NOMO-1 treated with dmso at 0.1 percent for 144 hours (cell line): Measurements from ENCODE around the gene NEUROD1.
"Not testable (repeated sequence)": the region's sequence is repeated elsewhere in the genome, so short reads cannot be mapped to it uniquely, and the experiment has no call there.

Experiments
- DNase-seq: peaks from one replicate; lab custom pipeline; 2025; ENCODE audit not compliant: unreplicated experiment; lab: John Stamatoyannopoulos, UW

NEUROD1 gene

DNA sequence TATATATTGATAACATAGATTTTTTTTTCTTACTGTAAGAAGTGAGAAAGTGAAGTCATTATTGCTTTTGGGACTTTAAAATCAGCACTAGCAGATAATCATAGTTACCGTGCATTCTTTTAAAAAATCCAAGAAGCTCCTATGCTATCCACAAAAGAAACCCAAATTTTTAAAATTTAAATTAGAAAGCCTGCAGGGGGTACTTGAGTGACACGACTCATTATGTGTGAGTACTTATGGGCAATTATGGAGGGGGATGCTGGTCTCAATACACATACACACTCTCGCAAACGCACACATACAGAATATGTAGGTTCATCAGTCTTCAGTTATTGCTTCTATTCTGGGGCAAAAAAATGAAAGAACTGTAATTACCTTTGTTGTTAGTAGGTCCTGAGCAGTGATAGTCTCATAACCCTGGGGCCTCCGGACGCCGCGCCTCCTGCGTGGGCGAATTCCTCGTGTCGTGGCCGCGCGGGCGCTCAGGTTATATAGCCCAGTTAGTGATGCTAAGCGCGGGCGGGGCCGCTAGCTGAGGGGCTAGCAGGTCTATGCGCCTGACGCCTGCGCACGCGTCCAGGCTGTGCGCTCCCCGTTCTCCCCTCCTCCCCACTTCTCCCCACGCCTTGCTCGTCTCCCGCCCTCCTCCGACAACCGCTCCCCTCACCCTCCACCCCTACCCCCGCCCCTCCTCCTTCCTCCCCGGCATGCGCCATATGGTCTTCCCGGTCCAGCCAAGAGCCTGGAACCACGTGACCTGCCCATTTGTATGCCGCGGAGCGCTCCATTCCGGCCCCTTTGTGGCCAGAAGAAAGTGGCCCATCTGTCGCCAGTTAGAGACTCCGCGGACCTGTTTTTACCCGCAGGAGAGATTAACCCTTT lies at the start of gene NEUROD1:
Gene NEUROD1 (minus strand): TSS at position 463 of the 882 bp plus-strand sequence. CDS start 1,657 bp downstream, outside the sequence.
- DNase-seq = no peak

DNA sequence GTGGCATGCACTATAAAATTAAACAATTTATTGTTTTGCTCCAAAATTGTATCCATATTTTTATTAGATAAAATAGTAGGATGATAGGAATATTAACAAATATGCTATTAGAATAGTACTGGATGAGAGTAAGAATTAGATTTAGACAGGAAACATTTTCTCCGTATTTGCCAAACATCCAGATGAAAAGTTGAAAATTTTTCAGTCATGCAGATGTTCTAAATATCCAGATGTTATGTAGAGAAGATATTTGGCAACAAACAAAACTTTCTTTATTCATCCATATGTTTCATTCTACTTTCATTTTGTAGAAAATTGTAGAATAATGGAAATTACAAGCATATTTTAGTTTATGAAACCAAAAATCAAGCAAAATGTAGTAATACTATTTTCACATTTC lies 45.2 kb upstream of the NEUROD1 start:
- no peak for DNase-seq

DNA sequence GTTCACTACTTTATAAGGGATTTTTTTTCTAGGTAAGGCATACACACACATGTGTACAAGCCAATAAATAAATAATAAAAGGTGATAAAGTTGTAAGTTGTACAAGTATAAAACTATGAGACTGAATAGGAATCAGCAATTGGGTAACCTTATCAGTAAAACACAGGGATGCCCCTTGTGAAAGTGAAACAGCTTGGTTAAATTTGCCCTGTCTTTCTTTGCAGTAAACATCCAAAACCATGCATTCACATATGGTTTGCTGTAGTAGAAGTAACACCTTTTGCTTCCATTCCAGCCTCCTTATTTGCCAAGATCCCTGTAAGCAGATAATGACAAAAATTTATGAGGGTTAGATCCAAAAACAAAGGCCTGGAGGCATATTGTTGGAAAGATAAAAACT lies 44.3 kb upstream of the NEUROD1 start:
- DNase-seq = no peak

DNA sequence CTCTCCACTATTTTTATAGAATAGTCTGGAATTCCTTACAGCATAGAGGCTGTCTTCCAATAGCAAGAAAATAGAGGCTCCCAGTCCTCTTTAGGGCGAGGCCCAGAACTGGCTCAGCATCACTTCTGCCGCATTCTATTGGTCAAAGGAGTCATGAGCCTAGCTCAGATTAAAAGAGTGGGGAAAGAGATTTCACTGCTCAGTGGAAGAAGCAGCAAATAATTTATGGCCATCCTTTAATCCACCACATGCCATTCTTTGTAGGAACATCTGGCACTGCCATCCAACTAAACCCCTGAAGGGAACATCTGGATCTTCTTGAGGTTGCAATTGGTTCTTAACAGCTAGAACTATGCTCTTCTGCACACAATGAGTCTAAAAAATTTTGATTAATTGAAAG lies 43.4 kb upstream of the NEUROD1 start:
- DNase-seq = no peak

DNA sequence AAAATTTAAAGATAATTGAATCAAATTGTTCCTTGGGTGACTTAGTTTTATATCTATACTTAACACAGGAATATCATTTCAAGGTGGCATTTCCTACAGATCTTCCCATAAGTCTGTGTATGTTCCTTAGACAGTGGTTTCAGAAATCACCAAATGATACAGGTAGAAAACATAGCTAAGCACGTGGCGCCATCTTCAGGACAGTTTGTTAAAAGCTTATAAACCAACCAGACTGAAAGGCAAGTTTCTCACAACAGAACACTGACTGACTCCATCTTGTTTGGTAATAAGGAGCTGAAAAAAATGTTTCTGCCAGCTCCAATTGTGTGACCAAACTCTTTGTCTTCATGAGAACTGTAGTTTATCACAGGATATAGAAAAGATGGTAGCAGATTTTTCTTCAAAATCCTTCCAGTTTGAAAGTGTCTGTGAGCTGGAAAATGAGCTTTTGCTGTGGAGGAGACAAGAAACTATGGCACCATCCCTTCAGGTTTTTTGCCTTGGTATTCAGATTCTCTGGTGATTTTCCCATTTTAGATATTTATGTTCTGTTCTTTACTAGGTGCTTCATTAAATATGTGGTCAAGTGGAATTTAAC lies 34.8 kb upstream of the NEUROD1 start:
- peak; percentile 49 for DNase-seq

DNA sequence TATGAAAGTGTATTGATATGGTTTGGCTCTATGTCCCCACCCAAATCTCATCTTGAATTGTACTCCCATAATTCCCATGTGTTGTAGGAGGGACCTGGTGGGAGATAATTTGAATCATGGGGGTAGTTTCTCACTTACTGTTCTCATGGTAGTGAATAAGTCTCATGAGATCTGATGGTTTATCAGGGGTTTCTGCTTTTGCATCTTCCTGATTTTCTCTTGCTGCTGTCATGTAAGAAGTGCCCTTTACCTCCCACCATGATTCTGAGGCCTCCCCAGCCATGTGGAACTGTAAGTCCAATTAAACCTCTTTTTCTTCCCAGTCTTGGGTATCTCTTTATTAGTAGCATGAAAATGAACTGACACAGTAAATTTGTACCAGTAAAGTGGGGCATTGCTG lies 30.7 kb upstream of the NEUROD1 start:
- not testable (repeated sequence) for DNase-seq

DNA sequence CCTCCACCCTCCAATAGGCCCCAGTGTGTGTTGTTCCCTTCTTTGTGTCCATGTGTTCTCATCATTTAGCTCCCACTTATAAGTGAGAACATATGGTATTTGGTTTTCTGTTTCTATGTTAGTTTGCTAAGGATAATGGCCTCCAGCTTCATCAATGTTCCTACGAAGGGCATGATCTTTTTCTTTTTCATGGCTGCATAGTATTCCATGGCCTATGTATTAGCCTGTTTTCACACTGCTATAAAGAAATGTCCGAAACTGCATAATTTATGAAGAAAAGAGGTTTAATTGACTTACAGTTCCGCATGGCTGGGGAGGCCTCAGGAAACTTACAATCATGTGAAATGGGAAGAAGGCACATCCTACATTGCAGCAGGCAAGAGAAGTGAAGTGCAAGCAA lies 22.2 kb upstream of the NEUROD1 start:
- DNase-seq = not testable (repeated sequence)

DNA sequence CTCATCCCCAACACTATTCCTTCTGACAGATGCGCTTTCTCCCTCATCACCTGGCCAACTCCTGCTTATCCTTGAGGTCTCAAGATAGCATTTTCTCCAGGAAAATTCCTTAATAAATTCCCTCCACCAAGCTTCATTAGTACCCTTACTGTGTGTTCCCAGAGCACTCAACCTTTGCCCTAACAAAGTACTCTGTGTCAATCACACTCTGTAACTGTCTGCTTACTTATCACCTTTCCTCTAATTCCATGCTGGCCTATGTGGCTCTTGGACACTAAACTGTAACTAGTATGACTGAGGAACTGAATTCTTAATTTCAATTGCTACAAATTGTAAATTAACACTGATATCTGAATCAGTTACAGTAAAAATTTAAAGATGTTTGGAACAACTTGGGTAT lies 17.9 kb upstream of the NEUROD1 start:
- no peak for DNase-seq

DNA sequence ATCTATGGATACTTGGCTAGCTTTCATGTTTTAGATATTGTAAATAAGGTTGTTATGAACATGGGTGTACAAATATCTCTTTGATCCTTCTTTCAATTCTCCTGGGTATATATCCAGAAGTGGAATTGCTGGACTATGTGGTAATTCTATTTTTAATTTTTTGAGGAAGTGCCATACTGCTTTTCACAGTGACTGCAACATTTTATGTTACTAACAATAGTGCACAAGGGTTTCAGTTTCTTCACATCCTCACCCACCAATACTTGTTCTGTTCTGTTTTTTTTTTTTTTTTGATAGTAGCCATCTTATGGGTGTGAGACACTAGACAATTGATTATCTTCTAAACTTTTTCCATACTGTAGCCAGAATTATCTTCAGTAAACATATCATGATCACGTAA lies 17.3 kb upstream of the NEUROD1 start:
- DNase-seq = peak; percentile 50

DNA sequence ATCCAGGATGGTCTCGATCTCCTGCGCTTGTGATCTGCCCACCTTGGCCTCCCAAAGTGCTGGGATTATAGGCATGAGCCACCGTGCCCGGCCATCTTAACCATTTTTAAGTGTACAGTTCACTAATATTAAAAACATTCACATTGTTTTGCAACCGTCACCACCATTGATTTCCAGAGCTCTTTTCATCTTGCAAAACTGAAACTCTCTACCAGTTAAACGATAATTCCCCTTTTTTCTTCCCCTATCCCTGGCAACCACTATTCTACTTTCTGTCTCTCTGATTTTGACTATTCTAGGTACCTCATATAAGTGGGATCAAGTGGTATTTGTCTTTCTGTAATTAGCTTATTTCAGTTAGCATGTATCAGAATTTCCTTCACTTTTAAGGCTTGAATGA lies 16.8 kb upstream of the NEUROD1 start:
- peak; percentile 37 for DNase-seq

DNA sequence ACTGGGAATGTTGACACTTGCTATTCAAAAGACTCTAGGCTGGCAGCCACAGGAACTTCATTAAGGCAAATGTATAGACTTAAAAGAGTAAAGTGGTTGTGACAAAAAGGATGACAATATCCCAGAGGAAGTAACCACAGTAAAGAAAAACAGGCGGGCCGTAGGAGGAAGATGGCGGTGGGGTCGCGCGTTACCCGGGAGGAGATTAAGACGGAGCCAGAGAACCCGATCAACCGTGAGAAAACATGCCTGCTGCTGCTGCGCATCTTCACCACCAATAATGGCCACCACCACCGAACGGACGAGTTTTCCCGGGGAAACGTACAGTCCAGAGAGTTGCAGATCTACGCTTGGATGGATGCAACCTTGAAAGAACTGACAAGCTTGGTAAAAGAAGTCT lies 14.0 kb upstream of the NEUROD1 start:
- no peak for DNase-seq

DNA sequence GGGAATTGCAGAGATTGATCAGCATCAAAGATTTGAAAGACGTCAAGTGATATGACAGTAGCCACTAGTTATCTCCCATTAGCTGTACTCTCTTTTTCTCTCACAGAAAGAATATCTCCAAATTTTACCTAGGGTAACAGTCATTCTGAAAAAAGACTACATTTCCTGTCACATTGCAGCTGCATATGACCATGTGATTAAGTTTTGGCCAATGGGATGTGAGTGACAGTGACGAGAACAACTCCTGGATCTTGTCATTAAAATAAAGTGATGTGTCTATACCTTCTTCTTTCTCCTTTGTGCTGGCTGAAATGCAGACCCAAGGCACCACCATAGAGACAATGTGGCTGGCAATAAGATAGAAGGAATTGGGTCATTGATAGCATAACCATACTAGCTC lies 10.5 kb upstream of the NEUROD1 start:
- no peak for DNase-seq

DNA sequence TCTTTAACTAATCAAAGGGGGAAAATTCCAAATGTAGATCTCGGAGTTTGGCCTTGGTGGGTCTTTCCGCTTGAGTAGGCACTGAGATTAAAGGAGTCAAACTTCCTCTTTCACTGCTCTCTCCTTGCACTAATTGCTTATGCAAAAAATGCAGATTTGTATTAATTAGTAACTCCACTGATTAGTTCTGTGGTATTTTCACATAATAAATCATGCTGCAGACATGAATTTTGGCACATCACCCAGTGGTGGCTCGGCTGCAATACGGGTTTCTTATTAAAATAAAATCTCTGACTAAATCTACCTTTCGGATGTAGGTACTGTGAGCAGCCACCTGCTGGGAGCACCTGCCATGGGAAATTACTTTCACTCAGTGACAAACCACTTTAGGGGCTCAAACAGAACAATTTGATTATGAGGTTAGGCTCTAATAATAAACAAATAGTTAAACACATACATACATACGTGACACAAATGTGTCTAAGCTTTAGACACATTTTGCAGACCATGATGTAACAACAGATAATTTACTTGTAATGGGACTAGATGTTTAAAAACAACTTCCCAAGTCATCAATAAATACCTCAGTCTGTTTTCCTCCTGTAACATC lies 6.4 kb upstream of the NEUROD1 start:
- DNase-seq = no peak

DNA sequence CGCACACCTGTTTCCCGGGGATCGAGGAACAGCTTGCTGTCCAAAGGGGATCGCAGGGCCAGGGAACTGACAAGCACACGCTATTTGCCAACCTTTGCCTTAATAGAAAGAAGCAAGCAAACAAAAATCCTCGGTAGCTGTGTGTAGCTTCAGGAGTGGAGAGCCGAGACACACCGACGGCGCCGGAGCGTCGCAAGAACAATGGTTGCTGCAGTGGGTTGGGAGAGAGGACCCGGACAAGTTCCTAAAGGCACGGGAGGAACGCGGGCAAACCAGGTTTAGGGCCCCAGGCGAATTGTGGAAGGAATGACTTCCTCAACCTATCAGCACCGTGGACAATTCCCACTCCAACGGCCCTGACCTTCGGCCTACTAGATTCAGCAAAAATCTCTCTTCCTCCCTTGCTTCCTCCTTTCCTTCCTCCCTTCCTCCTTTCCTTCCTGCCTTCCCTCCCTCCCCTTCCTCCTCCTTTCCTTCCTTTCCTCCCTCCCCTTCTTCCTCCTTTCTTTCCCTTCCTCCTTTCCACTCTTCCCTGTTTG lies 4.9 kb upstream of the NEUROD1 start:
- DNase-seq = no peak

DNA sequence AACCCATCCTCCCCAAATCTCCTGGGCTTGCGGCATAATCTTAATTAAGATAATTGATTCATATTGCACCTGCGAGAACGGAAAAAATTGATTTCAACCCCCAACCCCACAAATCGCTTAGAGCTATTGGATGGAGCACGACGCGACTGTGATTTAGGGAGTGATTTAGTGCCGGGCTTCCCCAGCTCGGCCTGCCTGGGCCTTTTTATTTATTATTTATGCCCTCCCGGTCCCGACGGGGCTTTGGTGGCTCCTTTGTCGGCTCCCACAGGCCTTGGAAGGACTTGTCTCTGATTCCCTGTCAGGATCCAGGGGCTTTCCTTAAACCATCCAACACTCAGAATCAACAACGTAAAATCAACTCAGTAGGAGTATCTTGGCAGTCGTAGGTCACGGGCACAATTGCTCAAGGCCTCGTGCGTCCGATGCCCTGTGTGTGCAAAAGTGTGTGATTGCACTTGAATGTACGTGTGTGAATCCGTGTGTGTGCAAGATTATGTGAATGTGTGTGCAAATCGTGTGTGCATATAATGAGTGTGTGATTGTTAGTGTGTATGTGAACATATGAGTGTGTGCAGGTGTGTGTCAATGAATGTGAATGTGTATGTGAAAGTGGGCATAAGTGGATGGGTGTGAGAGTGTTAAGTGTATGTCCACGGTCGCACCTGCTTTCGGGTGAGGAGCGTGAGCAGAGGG lies 4.3 kb upstream of the NEUROD1 start:
- DNase-seq = no peak

DNA sequence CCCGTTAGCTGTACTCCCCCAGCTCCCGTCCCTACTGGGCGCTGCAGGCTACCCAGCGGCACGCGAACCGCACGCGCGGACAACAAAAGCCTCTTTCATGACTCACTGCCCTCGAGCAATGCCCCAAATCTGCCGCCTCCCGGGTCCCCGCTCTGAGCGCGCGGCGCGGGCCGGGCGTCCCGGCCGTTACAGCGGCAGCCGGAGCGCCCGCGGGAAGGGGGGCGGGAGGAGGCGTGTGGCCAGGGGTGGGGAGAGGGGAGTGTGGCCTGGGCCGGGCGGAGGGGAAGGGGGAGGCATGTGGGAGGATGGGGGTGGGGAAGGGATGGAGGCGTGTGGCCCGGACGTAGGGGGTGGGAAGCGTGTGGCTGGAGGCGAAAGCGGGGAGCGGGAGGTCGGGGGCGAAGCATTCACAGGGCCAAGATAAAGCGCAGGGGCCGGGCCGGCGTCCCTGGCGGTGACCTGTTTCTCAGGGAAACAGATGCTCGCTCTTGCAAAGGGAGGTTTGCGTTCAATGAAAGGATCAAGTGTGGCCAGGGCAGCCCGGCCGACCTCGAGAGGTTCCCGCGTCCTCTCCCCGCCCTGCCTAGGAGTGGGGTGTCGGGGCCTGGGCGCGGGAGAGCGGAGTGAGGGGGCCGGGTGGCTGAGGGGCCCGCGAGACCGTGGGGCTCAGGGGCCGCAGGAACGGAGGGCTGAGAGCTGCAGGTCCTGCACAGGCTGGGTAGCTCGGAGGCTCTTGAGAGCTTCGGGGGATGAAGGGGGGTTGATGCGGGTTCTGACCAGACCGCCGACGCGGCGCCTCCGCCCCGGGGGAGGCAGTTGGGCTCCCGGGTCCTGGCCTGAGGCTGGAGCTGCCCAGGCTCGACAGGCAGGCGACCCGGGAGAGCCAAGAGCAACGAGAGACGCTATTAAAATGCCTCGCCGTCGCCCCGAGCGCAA lies 3.5 kb upstream of the NEUROD1 start:
- DNase-seq = no peak

DNA sequence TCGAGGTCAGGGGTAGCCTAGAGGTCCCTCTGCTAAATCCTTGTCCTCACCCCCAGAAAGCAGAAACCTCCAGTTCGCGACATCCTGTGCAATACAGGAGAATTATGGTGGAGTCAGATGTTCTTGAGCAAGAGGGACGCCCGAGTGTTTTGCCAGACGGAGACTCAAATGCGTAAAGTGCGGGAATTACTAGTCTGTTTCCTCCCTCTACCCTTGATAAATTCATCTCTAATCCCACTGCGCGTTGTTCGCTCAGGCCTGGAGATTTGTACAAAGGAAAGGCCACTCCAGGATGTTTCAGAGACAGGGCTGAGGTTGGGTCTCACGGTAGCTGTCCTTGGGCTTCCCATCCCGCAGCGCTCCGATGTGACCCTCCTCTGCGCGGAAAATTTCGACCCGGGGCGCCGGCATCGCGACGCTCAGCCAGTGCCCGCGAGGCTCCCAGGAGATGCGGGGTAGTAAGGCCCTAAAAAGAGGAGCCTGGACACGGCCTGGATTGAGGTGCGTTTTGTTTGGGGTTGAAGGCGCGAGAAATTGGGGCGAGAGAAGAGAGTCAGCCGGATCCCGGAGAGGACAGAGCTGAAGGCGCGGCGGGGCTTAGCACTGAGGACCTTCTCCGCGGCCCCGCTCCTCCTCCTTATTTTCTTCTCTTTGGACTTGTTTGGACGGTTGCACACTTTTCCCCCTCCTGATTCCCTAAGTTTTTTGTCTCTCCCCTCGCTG lies 2.6 kb upstream of the NEUROD1 start:
- DNase-seq = no peak

DNA sequence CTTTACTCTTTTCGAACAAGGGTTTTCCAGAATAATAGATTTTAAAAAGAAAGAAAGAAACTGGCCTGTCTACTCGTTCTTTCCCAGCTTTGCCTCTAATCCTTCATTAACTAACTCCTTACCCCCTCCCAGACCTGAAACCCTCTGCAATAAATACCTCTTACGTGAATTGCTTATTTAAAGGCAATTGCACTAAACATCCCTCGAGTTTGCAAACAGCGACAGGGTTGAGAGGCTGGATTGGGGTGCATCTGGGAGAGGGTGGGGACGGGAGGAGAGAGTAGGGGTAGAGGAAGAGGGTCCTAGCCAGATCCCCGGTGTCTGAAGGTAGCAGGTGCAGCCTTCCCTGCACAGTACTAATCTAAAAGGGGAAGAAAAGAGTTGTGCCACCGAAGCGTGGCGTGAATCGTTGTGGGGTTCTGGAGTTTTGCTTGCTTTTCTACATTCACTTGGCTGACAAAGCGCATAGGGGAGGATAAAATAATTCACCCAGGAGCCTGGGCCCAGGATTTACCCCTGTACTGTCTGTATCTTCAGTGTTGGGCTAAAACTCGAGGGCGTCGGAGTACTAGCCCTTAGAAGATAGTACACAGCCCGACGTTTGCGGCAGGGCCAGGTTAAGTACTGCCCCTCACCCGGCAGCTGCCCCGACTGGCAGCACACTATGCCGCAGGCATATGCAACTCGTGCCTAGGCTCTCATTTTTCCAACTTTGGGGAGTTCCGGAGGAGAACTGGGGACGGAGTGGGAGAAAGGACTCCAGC lies 1.9 kb upstream of the NEUROD1 start:
- no peak for DNase-seq
